Measurements from ENCODE around the gene ZDHHC1.

The ZDHHC1 gene

GRCh38 chr16:67406111-67406971 lies 9.9 kb downstream of the ZDHHC1 start:
- DNase-seq = peak; percentile 5

DNA sequence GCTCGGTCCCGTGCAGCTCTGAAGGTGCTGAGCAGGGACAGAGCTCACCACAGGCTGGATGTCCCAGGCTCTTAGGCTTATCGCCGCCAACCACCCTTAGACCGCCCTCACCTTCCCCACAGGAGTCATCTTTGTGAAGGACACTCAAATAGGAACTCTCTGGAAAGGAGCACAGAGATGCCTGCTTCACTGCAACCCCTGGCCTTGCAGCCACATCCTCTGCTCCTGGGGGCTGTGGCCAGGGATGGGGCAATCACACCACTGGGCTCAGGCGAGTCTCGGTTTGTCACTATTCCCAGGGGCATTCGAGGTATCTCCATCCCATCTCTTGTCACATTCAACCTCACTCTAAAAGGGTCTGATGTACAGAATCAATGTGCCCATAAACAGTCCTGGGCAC lies 10.9 kb downstream of the ZDHHC1 start:
- no peak for DNase-seq

DNA sequence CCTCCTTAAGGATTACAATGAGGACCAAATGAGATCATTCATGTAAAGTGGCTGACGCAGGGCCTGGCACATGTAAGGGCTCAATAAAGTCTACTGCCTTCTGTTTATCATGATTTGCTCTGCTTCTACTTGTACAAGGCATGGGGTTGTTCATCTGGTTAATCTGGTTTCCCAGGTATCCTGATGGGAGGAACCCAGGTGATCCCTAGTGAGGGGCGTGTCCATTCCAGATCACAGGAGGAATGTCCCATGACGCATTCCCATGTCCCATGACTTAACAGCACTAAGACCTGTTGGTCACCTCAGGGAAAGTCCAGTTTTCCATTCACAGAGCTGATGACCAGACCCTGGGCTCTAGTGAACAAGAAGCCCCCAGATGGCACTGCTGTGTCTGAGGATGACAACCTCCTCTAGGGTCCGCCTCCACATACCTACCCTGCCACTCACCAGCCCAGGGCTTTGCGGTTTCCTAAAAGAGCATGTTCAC lies 11.5 kb downstream of the ZDHHC1 start:
- DNase-seq = no peak

DNA sequence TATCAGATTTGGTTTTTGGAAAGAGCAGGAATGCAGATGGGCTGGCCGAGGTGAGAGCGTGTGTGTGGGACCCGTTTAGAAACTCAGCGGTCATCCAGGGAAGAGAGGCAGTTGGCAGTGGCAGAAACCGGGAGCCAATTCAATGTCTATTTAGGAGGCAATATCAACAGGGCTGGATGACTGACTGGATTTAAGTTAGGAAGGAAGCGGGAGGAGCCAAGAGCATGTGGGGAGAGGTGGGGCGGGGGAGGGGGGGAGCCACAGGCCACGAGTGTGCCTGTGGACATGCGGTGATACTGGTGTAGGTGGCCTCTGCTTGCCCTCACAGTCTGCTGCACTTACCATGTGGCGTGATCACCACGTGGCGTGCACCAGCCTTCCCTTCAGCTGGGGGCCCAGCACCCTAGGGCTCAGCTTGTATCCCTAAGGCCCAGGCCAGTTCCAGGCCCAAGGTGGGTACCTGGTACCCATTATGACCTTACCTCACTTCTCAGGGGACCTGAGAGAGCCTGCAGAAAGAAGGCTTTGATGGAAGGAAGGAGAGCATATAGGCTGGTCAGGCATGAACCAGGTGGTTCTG lies 12.2 kb downstream of the ZDHHC1 start:
- no peak for DNase-seq

- DNase-seq = no peak
These were observed 15.4 kb downstream of the ZDHHC1 start for GRCh38 chr16:67400901-67401300.

DNA sequence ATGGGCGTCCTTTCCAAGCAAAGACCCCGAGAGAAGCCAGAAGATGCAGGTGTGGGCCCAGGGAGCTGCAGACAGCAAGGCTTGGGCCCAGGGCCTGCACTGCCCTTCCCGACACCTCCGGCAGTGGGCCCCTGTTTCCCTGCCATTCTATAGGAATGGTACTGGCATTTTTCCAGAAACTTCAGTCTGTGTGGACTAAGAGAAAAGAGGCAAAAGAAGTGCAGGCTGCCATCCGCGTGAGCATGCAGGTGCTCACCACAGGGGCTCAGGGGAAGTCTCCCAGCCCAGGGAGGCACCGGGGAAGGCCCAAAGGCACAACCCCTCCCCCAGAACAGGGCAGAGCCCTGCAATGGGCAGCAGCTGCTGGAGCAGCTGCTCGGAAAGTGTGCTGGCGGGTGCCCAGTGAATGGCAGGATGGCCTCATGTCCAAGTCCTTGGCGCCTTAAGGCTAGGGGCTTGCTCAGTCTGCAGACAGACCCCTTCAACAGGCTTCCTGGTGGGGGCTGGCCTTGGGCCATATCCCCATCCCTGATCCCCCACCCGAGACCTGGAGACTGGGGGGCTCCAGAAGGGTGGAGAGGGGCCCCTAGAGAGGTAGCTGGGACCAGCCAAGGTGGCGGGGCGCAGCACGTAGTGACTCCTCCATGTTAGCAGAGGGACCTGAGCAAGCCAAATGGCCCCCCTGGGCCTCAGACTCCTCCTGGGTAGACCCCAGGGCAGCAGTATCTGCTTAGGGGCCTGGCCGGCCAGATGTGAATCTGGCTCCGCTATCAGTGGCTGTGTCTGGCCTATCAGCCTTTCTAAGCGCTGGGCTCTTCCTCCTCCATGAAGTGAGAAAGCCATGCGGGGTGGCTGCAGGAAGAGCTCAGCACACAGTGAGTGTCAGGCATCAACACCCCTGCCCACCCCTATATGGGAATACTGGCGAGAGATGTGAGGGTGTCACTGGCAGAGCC lies 16.2 kb downstream of the ZDHHC1 start:
- DNase-seq = peak; percentile 23

GRCh38 chr16:67399218-67399733 lies 17.0 kb downstream of the ZDHHC1 start:
- no peak for DNase-seq

DNA sequence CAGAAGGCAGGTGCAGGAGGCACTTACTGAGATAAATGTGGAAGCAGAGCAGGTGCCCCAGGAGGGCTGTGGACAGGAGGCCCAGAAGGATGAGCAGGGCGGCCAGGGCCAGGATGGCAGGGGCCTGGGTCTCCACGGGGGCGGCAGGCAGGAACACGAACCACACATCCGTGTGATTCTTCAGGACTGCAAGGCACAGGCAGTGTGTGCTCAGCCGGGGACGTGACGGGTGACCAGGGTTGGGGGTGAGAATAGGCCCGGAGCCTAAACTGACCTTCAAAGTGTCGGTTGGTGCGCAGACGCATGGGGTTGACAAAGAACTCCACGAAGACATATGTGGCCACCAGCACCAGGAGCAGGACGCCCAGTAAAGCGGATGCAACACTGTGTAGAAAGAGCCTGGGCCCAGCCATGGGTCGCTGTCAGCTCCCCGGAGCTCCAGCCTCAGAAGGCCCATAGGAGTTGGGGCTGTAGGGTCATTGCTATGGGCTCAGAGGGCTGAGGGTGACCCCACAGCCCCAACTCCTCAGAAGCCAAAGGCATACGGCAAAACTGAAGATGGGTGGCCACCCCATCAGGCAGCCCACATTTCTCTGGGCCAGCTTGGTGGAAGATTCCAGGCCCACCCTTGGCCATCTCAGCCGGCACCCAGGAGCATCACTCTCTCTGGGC lies 17.6 kb downstream of the ZDHHC1 start:
- DNase-seq = no peak

GRCh38 chr16:67397812-67398545 lies 18.3 kb downstream of the ZDHHC1 start:
- DNase-seq = peak; percentile 36

- DNase-seq = no peak
These were observed 19.1 kb downstream of the ZDHHC1 start for GRCh38 chr16:67397036-67397801.

DNA sequence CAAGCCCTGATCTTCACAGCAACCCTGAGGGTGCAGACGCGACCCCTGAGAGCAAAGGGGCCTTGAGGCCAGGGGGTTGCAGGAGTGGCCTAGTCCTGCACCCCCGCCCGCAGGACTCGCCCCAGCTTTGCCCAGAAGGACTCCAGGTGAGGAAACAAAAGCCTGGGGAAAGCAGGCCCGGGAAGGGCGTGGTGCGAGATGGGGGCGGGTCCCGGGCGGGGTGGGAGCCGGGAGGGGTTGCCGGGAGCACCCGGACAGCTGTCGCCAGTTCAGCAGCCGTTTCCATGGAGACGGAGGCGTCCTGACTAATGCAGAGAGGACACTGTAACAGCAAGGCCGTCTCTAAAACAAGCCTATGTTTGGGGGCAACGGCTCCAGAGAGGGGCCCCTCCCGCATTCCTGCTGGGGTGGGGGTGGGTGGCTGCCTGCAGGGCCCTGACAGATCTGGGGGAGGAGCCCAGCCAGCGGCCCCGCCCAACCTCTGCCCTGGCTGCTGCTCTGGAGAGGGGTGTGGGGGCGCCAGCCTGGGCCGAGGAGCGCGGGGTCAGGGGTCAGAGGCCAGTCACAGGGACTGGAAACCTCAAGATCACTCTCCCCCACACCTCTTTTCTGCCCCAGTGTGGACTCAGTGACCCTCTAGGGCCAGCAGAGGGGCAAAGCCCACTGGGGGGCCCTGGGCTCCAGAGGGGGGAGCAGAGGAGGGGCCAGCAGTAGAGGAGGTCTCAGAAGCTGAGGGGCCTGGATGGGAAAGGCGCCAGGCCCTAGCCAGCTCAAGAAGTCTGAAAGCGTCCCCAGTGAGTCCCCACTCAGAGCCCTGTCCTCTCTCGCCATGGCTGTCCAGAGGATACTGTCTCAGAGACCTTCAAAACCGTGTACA lies 19.9 kb downstream of the ZDHHC1 start:
- peak; percentile 78 for DNase-seq

DNA sequence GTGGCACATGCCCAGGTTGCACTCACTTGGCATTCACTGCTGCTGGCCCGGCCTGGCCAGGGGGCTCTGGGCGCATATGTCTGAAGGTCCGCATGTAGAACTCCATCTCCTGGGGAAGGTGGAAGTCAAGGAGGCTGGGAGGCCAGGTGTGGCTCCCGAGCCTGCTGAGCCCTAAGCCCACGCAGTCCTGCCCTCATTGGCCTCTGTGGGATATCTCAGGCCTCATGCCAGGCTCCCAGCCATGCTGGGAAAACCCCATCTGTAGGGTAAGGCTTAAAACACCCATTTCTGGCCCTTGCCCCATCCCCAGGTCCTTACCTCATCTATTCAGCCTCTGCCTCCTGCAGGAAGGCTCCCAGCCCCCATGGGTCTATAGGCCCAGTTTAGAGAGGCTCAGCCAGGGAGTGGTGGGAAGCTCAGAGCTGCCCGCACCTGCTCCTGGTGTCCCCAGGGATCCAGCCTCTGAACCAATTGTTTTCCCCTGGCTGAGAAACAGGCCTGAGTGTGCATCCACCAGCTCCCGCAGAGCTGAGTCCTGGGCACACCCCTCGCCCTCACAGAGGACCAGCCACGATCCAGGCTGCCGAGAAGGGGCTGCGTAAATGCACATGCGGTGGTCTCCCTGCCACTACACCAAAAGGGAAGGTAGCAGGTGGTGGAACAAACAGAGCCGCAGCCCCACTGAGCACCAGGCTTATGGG lies 20.7 kb downstream of the ZDHHC1 start:
- DNase-seq = peak; percentile 67

- DNase-seq = no peak
These were observed 21.2 kb downstream of the ZDHHC1 start for GRCh38 chr16:67395105-67395457.

DNA sequence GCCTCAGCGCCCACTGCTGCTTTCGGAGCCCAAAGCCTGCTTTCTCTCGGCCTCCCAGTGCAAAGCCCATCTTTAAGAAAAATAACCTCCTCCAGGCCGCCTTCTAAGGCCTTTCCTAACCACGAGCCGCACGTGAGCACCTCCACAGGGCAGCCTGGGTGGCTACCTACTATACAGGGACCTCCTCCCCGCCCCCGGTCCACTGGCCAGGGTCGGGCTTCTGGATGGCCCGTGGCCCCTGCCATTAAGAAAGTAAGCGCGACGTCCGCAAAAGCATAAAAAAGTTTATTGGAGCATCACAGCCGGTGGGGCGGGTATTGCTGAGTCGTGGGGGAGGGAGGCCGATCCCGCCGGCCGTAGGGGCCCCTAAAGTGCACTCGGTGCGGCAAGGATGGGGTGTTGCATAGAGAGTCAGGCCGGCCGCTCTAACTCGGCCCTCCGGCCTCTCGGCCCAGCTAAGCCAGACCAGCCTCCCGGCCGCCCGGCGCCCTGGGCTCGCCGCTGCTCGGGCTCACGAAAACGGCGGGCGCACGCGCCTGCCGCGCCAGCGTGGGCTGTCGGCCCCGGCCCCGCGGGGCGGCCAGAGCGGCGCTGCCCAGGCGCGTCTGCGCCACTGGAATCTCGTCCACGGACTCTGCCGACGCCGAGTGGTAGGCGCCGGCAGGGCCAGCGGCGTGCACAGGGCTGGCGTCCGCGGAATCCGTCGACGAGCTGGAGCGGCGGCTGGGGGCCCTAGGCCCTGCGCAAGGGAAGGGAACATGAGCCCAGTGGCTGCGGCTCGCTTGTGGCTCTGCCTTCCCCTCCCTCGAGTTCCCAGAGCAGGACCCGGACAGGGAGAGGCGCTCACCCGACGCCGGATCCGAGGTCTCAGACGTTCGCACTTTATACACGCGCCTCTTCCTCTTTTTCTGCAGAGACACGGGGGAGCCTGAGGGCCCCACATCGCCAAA lies 21.8 kb downstream of the ZDHHC1 start:
- no peak for DNase-seq

DNA sequence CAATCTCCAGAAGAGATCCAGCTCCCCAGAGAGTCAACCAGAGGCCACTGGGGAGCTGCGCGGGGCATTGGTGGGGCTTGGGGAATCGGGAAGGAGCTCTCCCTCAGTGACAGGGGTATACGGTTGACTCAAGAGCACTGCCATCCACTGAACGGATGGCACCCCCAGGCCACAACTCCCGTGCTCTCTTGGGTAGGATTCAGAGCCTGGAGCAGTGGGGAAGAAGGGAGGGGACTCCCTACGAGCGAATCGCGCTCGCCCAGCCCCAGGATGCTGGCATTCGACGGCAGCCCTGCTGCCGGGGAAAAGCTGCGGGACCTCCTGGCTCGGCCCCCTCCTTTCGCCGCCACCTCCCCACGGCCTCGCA lies 22.5 kb downstream of the ZDHHC1 start:
- no peak for DNase-seq

- no peak for DNase-seq
These were observed 23.0 kb downstream of the ZDHHC1 start, which contains the start of gene TPPP3 for GRCh38 chr16:67393111-67393787. TPPP3 (minus strand) TSS chr16:67393498; CDS start chr16:67391111, 2,387 bp downstream.

DNA sequence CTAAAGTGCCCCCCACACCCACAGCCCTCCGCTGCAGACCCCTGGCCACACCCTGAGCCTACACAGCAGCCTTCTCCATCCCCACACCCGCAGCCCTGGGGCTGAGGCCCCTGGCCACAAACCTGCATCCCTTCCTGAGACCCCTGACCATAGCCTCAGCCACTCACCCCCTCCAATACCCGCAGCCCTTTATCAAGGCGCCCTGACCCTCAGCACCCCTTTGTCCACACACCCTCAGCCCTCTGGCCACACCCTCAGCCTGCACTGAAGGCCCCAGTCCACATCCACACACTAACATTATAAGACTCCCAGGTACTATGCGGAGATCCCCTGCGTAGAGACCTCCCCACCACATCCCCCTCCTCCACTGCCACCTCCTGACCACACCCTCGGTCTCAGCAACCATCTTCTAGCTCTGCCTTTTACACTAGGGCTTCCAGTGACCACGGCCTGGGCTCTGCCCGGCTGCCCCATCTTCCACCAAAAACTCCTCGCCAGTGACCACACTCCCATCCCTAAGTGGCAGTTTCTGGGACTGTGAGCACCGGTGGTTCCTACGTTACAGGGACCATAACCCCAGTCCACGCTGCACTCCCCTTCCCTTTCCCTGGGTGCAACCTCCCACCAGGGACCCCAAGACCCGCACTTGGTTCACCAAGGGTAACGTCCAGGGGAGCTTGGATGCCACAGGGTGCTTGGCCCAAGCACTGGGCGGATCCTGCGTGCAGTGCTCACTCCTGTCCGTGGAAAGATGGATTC lies 23.8 kb downstream of the ZDHHC1 start:
- no peak for DNase-seq

Data from NCI-H1694 treated with DMSO at 0.1 percent for 48 hours (cell line).